Measurements from ENCODE around the gene SKA3. TPM values are rescaled to one million over a fixed set of nuclear protein-coding genes. Genes with fewer than 3 reads are reported as not detected.

Gene SKA3
- total and polyA plus RNA-seq, 2 of the 13 experiments (the other 11 are each of a cell fraction or from before 2014, with no cell fraction given) = 7.2 to 10.8 TPM

DNA sequence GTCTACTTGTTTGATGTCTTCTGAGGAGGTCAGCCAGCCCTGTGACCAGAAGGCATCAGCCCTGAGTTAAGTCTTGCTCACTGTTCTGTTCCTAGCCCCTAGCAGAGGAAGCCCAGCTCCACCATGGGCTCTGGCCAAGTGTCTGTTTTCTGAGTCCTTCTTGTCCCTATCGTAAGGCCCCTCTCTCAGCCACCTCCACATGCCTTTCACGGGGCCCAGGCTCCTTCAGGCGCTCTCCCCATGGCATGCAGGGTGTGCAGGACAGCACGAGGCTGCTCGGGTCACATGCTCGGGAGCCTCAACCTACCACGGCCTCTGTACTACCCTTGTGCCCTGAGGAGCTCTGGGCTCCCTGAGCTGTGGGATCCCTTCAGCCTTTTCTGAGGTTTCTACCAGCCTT, 67.2 kb downstream of the SKA3 start:
- Histone ChIP-seq H3K4me2 (ENCODE audit: low read depth, low read length) (peak overlapping the region; percentile 57), H3K4me3 (replicated peaks in 1 of 3; ENCODE audit: insufficient read depth in 1 of 3, low read depth in 2 of 3, low read length in 3 of 3) (peak overlapping the region in 1 of 3 experiments; percentile 29; a peak in 1 of 6 replicates), H2AFZ (ENCODE audit: low read length) (peak overlapping the region; percentile 67), H3K9ac (ENCODE audit: insufficient read depth, low read depth, low read length) (no peak overlapping the region), H3K27me3 (ENCODE audit: control insufficient read depth in 1 of 2, insufficient read depth in 2 of 2, low read length in 2 of 2) (no peaks in the 10 kb centered on the region), H3K27ac (ENCODE audit: extremely low read length, insufficient read depth, low read length) (no peak overlapping the region), H3K9me3 (ENCODE audit: low read length) (no peaks in the 10 kb centered on the region), H3K36me3 (replicated peaks in 1 of 2; ENCODE audit: control insufficient read depth in 1 of 2, insufficient read depth in 2 of 2, low read length in 2 of 2) (no peaks in the 10 kb centered on the region), H3K4me1 (ENCODE audit: insufficient read depth, low read length) (peaks cover 57% of the 10 kb centered on the region), H4K20me1 (ENCODE audit: insufficient read depth, low read length) (no peaks in the 10 kb centered on the region), H3K79me2 (ENCODE audit: insufficient read depth, low read length) (no peaks in the 10 kb centered on the region)
- CTCF ChIA-PET (ENCODE audit: low intra/inter-chr PET ratio, low total read pairs) = no interaction called here
- peak; percentile 54 for ATAC-seq
- FAIRE-seq = peak; percentile 36
- 30% methylated on average over 7 of the region's 7 CpGs for WGBS (ENCODE audit: low lambda C conversion rate)
- DNase-seq (ENCODE audit: low spot score) = no peak
- POLR2A ChIA-PET = no interaction called here
- in situ Hi-C loops (cut with HindIII; ENCODE audit: extremely low pct_ligation_motif_present, low pct_unique_long_range_greater_than_20kb) = no loop called here
- intact Hi-C loops (cut with micrococcal nuclease; ENCODE audit: unreplicated experiment) = no loop called here
- BruUV-seq (replicated peaks) = no TSS peak
- TF ChIP-seq ZKSCAN8 (CRISPR knock-in tag; IDR thresholded peaks at IDR 0.05; ENCODE audit: borderline replicate concordance) (no peak), ZBTB42 (CRISPR knock-in tag; IDR thresholded peaks at IDR 0.05) (no peak), CAMTA2 (CRISPR knock-in tag; IDR thresholded peaks at IDR 0.05; ENCODE audit: borderline replicate concordance) (no peak), ZSCAN20 (CRISPR knock-in tag; IDR thresholded peaks at IDR 0.05; ENCODE audit: borderline replicate concordance) (no peak), NR1H2 (CRISPR knock-in tag; IDR thresholded peaks at IDR 0.05; ENCODE audit: borderline replicate concordance, low read depth) (no peak), SSRP1 (CRISPR knock-in tag; IDR thresholded peaks at IDR 0.05) (no peak), FOXM1 (CRISPR knock-in tag; IDR thresholded peaks at IDR 0.05) (no peak)
- TF ChIP-seq, protein P1, sequence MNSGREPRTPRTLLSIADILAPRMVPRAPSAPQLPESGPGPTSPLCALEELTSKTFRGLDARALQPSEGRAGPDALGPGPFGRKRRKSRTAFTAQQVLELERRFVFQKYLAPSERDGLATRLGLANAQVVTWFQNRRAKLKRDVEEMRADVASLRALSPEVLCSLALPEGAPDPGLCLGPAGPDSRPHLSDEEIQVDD (CRISPR knock-in tag; IDR thresholded peaks at IDR 0.05; ENCODE audit: borderline replicate concordance) = peak; percentile 51; the same call in 1 of the 2 replicates
- TF ChIP-seq, protein P2, sequence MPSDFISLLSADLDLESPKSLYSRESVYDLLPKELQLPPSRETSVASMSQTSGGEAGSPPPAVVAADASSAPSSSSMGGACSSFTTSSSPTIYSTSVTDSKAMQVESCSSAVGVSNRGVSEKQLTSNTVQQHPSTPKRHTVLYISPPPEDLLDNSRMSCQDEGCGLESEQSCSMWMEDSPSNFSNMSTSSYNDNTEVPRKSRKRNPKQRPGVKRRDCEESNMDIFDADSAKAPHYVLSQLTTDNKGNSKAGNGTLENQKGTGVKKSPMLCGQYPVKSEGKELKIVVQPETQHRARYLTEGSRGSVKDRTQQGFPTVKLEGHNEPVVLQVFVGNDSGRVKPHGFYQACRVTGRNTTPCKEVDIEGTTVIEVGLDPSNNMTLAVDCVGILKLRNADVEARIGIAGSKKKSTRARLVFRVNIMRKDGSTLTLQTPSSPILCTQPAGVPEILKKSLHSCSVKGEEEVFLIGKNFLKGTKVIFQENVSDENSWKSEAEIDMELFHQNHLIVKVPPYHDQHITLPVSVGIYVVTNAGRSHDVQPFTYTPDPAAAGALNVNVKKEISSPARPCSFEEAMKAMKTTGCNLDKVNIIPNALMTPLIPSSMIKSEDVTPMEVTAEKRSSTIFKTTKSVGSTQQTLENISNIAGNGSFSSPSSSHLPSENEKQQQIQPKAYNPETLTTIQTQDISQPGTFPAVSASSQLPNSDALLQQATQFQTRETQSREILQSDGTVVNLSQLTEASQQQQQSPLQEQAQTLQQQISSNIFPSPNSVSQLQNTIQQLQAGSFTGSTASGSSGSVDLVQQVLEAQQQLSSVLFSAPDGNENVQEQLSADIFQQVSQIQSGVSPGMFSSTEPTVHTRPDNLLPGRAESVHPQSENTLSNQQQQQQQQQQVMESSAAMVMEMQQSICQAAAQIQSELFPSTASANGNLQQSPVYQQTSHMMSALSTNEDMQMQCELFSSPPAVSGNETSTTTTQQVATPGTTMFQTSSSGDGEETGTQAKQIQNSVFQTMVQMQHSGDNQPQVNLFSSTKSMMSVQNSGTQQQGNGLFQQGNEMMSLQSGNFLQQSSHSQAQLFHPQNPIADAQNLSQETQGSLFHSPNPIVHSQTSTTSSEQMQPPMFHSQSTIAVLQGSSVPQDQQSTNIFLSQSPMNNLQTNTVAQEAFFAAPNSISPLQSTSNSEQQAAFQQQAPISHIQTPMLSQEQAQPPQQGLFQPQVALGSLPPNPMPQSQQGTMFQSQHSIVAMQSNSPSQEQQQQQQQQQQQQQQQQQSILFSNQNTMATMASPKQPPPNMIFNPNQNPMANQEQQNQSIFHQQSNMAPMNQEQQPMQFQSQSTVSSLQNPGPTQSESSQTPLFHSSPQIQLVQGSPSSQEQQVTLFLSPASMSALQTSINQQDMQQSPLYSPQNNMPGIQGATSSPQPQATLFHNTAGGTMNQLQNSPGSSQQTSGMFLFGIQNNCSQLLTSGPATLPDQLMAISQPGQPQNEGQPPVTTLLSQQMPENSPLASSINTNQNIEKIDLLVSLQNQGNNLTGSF (CRISPR knock-in tag; IDR thresholded peaks at IDR 0.05) = no peak
- TF ChIP-seq, protein P3, sequence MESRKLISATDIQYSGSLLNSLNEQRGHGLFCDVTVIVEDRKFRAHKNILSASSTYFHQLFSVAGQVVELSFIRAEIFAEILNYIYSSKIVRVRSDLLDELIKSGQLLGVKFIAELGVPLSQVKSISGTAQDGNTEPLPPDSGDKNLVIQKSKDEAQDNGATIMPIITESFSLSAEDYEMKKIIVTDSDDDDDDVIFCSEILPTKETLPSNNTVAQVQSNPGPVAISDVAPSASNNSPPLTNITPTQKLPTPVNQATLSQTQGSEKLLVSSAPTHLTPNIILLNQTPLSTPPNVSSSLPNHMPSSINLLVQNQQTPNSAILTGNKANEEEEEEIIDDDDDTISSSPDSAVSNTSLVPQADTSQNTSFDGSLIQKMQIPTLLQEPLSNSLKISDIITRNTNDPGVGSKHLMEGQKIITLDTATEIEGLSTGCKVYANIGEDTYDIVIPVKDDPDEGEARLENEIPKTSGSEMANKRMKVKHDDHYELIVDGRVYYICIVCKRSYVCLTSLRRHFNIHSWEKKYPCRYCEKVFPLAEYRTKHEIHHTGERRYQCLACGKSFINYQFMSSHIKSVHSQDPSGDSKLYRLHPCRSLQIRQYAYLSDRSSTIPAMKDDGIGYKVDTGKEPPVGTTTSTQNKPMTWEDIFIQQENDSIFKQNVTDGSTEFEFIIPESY (CRISPR knock-in tag; IDR thresholded peaks at IDR 0.05) = peak; percentile 65; the same call in 1 of the 2 replicates
- TF ChIP-seq, protein P4, sequence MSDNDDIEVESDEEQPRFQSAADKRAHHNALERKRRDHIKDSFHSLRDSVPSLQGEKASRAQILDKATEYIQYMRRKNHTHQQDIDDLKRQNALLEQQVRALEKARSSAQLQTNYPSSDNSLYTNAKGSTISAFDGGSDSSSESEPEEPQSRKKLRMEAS (IDR thresholded peaks at IDR 0.05) = peak; percentile 70
- TF ChIP-seq, protein P5, sequence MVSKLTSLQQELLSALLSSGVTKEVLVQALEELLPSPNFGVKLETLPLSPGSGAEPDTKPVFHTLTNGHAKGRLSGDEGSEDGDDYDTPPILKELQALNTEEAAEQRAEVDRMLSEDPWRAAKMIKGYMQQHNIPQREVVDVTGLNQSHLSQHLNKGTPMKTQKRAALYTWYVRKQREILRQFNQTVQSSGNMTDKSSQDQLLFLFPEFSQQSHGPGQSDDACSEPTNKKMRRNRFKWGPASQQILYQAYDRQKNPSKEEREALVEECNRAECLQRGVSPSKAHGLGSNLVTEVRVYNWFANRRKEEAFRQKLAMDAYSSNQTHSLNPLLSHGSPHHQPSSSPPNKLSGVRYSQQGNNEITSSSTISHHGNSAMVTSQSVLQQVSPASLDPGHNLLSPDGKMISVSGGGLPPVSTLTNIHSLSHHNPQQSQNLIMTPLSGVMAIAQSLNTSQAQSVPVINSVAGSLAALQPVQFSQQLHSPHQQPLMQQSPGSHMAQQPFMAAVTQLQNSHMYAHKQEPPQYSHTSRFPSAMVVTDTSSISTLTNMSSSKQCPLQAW (CRISPR knock-in tag; IDR thresholded peaks at IDR 0.05) = no peak
